ENCODE results near the gene SPTAN1. TPM values are rescaled to one million over a fixed set of nuclear protein-coding genes. Genes with fewer than 3 reads are reported as not detected.
"Not testable (repeated sequence)": the region's sequence is repeated elsewhere in the genome, so short reads cannot be mapped to it uniquely, and the experiment has no call there.

Gene SPTAN1
- total RNA-seq, 2 experiments from 2014 or later: 386 to 392 TPM

DNA sequence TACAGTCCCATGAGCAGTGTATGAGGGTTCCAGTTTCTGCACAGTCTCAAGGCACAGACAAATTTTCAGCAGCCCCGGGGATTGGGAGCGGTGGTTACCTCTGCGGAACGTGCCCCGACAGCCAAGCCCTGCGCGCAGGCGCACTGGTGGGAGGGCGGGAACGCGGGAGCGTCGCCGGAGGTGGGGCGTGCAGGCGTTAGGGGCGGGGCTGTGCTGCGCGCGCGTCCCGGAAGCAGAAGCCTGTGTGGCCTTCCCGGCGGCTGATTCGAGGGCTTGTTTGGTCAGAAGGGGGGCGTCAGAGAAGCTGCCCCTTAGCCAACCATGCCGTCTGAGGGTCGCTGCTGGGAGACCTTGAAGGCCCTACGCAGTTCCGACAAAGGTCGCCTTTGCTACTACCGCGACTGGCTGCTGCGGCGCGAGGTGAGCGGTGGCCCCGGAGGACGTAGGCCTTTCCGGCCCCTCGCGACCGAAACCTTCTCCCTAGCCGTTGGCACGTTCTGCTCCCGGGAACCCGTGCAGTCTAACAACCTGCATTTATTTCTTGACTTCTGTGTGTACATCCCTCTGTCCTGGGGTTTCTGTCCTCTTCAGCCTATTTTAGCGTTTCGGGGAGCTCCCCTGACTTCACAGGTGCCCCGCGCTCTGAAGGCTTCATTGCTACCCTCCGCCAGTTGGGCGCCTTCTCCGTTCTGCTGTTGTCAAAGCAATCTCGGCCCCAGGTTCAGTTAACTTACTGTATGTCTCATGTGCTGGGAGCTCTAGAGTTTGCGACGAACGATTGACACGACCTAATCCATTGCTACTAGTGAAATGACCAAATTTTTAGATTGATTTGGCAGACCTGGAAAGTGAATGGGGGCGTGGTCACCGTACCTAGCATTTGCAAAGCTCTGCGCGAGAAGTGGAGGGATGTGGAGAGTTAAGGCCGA, 47.6 kb upstream of the SPTAN1 start, which contains the start of gene GLE1:
Gene GLE1, plus strand, starts transcription at position 235 of the 929 bp plus-strand sequence. Its CDS starts 87 bp downstream, at position 322.
- CTCF ChIA-PET: interaction anchor here (0.7 kb wide), 1 partner anchor 63 kb away, joined by 3 read pairs; no protein-coding TSS in a partner anchor
- peak; percentile 94 for ATAC-seq (ENCODE audit: poor library complexity)

DNA sequence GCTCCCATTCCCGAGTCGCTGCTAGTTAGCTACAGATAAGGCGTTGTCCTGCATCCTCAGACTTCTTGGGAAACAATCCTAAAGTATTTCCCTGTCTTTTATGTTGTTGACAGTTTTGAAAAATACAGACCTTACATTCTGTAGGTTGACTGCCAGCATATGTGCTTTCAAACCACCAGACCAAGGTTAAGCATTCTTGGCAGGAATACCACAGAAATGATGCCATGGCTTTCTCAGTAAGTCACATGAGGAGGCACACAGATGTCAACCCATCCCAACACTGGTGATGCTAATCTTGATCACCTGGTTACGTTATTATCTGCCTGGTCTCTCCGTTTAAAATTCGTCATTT, 47.0 kb upstream of the SPTAN1 start:
- intact Hi-C loops (cut with DNase I, micrococcal nuclease): loop anchor here (1.0 to 2.0 kb wide), 2 partner anchors 47 to 135 kb away; partner anchors contain the start of genes SPTAN1 (in 1 of the 2) and URM1 (in 1 of the 2)
- ATAC-seq (ENCODE audit: poor library complexity) (no peak), DNase-seq (no peak)
- Mint-ChIP-seq H3K36me3 (ENCODE audit: low read depth) (peaks cover 37% of the 10 kb centered on the region), H3K27ac (peak overlapping the region; percentile 97), H3K4me1 (ENCODE audit: low read depth) (peaks cover 41% of the 10 kb centered on the region), H3K9me3 (no peaks in the 10 kb centered on the region), H3K27me3 (no peaks in the 10 kb centered on the region), H3K4me3 (peak overlapping the region; percentile 100)
- CTCF ChIA-PET: interaction anchor here (0.7 kb wide), 1 partner anchor 64 kb away, joined by 3 read pairs; no protein-coding TSS in a partner anchor
- peak overlapping the region; percentile 80 to 92 for H3K27ac ChIP-seq (ENCODE audit: low read depth in 1 of 2, low read length in 2 of 2)
- H3K4me1 ChIP-seq (ENCODE audit: insufficient read depth, low read length): peaks cover 27% of the 10 kb centered on the region
- peaks cover 31% of the 10 kb centered on the region for H3K36me3 ChIP-seq (ENCODE audit: insufficient read depth, low read length)
- H3K9me3 ChIP-seq (ENCODE audit: control insufficient read depth in 1 of 2, insufficient read depth in 1 of 2, low read length in 2 of 2): no peaks in the 10 kb centered on the region
- TF ChIP-seq, protein P1, sequence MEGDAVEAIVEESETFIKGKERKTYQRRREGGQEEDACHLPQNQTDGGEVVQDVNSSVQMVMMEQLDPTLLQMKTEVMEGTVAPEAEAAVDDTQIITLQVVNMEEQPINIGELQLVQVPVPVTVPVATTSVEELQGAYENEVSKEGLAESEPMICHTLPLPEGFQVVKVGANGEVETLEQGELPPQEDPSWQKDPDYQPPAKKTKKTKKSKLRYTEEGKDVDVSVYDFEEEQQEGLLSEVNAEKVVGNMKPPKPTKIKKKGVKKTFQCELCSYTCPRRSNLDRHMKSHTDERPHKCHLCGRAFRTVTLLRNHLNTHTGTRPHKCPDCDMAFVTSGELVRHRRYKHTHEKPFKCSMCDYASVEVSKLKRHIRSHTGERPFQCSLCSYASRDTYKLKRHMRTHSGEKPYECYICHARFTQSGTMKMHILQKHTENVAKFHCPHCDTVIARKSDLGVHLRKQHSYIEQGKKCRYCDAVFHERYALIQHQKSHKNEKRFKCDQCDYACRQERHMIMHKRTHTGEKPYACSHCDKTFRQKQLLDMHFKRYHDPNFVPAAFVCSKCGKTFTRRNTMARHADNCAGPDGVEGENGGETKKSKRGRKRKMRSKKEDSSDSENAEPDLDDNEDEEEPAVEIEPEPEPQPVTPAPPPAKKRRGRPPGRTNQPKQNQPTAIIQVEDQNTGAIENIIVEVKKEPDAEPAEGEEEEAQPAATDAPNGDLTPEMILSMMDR (IDR thresholded peaks at IDR 0.05): no peak
- no peaks in the 10 kb centered on the region for H3K27me3 ChIP-seq (ENCODE audit: control insufficient read depth in 1 of 2, insufficient read depth in 2 of 2, low read length in 2 of 2)
- H3K4me3 ChIP-seq (ENCODE audit: low read length): peak overlapping the region; percentile 99
- POLR2A ChIA-PET: interaction anchor here (0.8 to 2.2 kb wide), 17 partner anchors 8 to 1121 kb away, joined by 3 to 45 read pairs (median 4); partner anchors contain the start of genes ENDOG, NTMT1, ODF2 and SPTAN1

More for the DNA sequence above, 47.6 kb upstream of the SPTAN1 start, which contains the start of gene GLE1:
- H3K9me3 Mint-ChIP-seq: no peaks in the 10 kb centered on the region
- Histone ChIP-seq H3K4me1 (ENCODE audit: insufficient read depth, low read length) (peaks cover 27% of the 10 kb centered on the region), H3K4me3 (ENCODE audit: low read length) (peak within 1 kb of the TSS; percentile 99), H3K36me3 (ENCODE audit: insufficient read depth, low read length) (peaks cover 30% of the 10 kb centered on the region), H3K27me3 (ENCODE audit: control insufficient read depth in 1 of 2, insufficient read depth in 2 of 2, low read length in 2 of 2) (no peaks in the 10 kb centered on the region), H3K9me3 (ENCODE audit: control insufficient read depth in 1 of 2, insufficient read depth in 1 of 2, low read length in 2 of 2) (no peaks in the 10 kb centered on the region), H3K27ac (ENCODE audit: low read depth in 1 of 2, low read length in 2 of 2) (peak within 1 kb of the TSS; percentile 80 to 92)
- TF ChIP-seq, protein P1 (IDR thresholded peaks at IDR 0.05): no peak
- intact Hi-C loops (cut with DNase I, micrococcal nuclease): loop anchor here (1.0 to 5.0 kb wide), 4 partner anchors 48 to 443 kb away; partner anchors contain the start of genes ODF2 (in 2 of the 2), SPTAN1 (in 2 of the 2), DOLK (in 1 of the 2) and NUP188 (in 1 of the 2)
- peak within 1 kb of the TSS; percentile 97 for H3K27ac Mint-ChIP-seq
- peaks cover 41% of the 10 kb centered on the region for H3K4me1 Mint-ChIP-seq (ENCODE audit: low read depth)
- H3K36me3 Mint-ChIP-seq (ENCODE audit: low read depth): peaks cover 37% of the 10 kb centered on the region
- POLR2A ChIA-PET: interaction anchor here (0.8 to 2.2 kb wide), 18 partner anchors 8 to 1121 kb away, joined by 3 to 45 read pairs (median 4); partner anchors contain the start of genes CERCAM, ENDOG, NTMT1 and ODF2
- peak within 1 kb of the TSS; percentile 100 for H3K4me3 Mint-ChIP-seq
- no peaks in the 10 kb centered on the region for H3K27me3 Mint-ChIP-seq
- peak; percentile 93 to 99 (median 97) for DNase-seq

DNA sequence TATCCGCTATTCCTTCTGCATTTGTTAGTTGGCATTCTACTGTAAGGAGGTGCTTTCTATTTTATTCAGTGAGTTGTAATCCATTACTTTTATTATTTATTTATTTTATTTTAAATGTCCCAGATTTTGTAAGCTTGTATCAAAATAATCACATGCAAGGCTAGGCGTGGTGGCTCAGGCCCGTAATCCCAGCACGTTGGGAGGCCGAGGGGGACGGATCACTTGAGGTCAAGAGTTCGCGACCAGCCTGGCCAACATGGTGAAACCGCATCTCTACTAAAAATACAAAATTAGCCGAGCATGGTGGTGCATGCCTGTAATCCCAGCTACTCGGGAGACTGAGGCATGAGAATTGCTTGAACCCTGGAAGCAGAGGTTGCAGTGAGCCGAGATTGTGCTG, 46.5 kb upstream of the SPTAN1 start:
- ATAC-seq (ENCODE audit: poor library complexity); H3K9me3 Mint-ChIP-seq; DNase-seq; H3K27ac ChIP-seq (ENCODE audit: low read depth in 1 of 2, low read length in 2 of 2); H3K27me3 Mint-ChIP-seq; H3K4me3 ChIP-seq (ENCODE audit: low read length); H3K27me3 ChIP-seq (ENCODE audit: control insufficient read depth in 1 of 2, insufficient read depth in 2 of 2, low read length in 2 of 2); CTCF ChIA-PET; H3K9me3 ChIP-seq (ENCODE audit: control insufficient read depth in 1 of 2, insufficient read depth in 1 of 2, low read length in 2 of 2): not testable (repeated sequence)
- Mint-ChIP-seq H3K4me3 (peak overlapping the region; percentile 100), H3K4me1 (ENCODE audit: low read depth) (peaks cover 41% of the 10 kb centered on the region), H3K27ac (peak overlapping the region; percentile 97), H3K36me3 (ENCODE audit: low read depth) (peaks cover 31% of the 10 kb centered on the region)
- Histone ChIP-seq H3K36me3 (ENCODE audit: insufficient read depth, low read length) (peaks cover 34% of the 10 kb centered on the region), H3K4me1 (ENCODE audit: insufficient read depth, low read length) (peaks cover 27% of the 10 kb centered on the region)
- POLR2A ChIA-PET: interaction anchor here (0.8 to 2.2 kb wide), 4 partner anchors 15 to 135 kb away, joined by 3 to 45 read pairs (median 6); partner anchors contain the start of genes SPTAN1 and URM1
- intact Hi-C loops (cut with DNase I, micrococcal nuclease): loop anchor here (1.0 to 2.0 kb wide), 2 partner anchors 46 to 135 kb away; partner anchors contain the start of genes SPTAN1 (in 1 of the 2) and URM1 (in 1 of the 2)

All from CD4-positive, alpha-beta T cell (primary cell).